Liver (tissue), 3 donors: ENCODE measurements around the gene COL20A1.

Experiments used
- CTCF ChIP-seq: fragments of 150-350 bp; IDR thresholded peaks from 2 replicates; pipeline ENCODE4 v1.5.1; 2017; ENCODE audit warnings: improper control_type of control experiment, low read depth, low read length; ENCODE audit not compliant: missing input control
- FOXA1 ChIP-seq: IDR thresholded peaks from 2 replicates; pipeline ENCODE4 v1.6.1; 2016; ENCODE audit warnings: antibody characterized with exemption
- GABPA ChIP-seq, 2 donors: IDR thresholded peaks in 1 of 2; conservative IDR thresholded peaks in 1 of 2; 2 replicates each; pipeline ENCODE4 v1.6.1; 2016; ENCODE audit warnings: antibody characterized with exemption in 2 of 2, mild to moderate bottlenecking in 1 of 2, moderate library complexity in 1 of 2
- JUND ChIP-seq, 2 donors: IDR thresholded peaks; 2 replicates each; pipeline ENCODE4 v1.6.1; 2016; ENCODE audit warnings: antibody characterized with exemption in 2 of 2
- NR2F2 ChIP-seq: IDR thresholded peaks from 2 replicates; pipeline ENCODE4 v1.6.1; 2016; ENCODE audit warnings: antibody characterized with exemption
- RAD21 ChIP-seq, 2 donors: IDR thresholded peaks; 2 replicates each; pipeline ENCODE4 v1.6.1; 2016; ENCODE audit warnings: antibody characterized with exemption in 2 of 2, mild to moderate bottlenecking in 2 of 2
- SP1 ChIP-seq: IDR thresholded peaks from 2 replicates; pipeline ENCODE4 v1.6.1; 2018; ENCODE audit warnings: antibody characterized with exemption, mild to moderate bottlenecking
- TAF1 ChIP-seq: conservative IDR thresholded peaks from 2 replicates; pipeline ENCODE4 v1.6.1; 2016; ENCODE audit warnings: antibody characterized with exemption, mild to moderate bottlenecking
- ZBTB33 ChIP-seq: IDR thresholded peaks from 2 replicates; pipeline ENCODE4 v1.6.1; 2016; ENCODE audit warnings: antibody characterized with exemption
- TF ChIP-seq, protein P1 (sequence below): IDR thresholded peaks from 2 replicates; pipeline ENCODE4 v1.6.1; 2016; ENCODE audit warnings: antibody characterized with exemption, mild to moderate bottlenecking
- TF ChIP-seq, protein P2 (sequence below): IDR thresholded peaks from 2 replicates; pipeline ENCODE4 v1.6.1; 2016; ENCODE audit warnings: antibody characterized with exemption
- TF ChIP-seq, protein P3 (sequence below): IDR thresholded peaks from 2 replicates; pipeline ENCODE4 v1.6.1; 2016; ENCODE audit warnings: antibody characterized with exemption
- donor health status: healthy.
- donor health status: healthy.

DNA sequence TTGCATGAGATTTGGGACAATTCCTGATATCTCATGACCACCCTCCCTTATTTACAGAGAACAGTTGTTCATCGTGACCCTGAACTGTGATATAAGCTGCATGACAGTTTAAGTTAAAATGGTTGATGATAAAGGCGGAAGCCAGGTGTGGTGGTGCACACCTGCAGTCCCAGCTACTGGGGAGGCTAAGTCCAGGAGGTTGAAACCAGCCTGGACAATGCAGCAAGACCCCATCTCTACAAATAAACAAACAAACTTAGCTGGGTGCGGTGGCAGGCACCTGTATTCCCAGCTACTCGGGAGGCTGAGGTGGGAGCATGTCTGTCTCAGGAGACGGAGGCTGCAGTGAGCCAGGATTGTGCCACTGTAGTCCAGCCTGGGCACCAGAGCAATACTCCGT is 24.1 kb downstream of the COL20A1 start:
- TF ChIP-seq CTCF (no peak), FOXA1 (no peak), JUND (IDR thresholded peaks at IDR 0.05) (no peak), RAD21 (IDR thresholded peaks at IDR 0.05) (no peak), NR2F2 (no peak), TAF1 (no peak), GABPA (IDR thresholded peaks at IDR 0.05 in 1 of 2, conservative IDR thresholded peaks at IDR 0.05 in 1 of 2) (no peak), SP1 (no peak), ZBTB33 (no peak)
- TF ChIP-seq, protein P1, sequence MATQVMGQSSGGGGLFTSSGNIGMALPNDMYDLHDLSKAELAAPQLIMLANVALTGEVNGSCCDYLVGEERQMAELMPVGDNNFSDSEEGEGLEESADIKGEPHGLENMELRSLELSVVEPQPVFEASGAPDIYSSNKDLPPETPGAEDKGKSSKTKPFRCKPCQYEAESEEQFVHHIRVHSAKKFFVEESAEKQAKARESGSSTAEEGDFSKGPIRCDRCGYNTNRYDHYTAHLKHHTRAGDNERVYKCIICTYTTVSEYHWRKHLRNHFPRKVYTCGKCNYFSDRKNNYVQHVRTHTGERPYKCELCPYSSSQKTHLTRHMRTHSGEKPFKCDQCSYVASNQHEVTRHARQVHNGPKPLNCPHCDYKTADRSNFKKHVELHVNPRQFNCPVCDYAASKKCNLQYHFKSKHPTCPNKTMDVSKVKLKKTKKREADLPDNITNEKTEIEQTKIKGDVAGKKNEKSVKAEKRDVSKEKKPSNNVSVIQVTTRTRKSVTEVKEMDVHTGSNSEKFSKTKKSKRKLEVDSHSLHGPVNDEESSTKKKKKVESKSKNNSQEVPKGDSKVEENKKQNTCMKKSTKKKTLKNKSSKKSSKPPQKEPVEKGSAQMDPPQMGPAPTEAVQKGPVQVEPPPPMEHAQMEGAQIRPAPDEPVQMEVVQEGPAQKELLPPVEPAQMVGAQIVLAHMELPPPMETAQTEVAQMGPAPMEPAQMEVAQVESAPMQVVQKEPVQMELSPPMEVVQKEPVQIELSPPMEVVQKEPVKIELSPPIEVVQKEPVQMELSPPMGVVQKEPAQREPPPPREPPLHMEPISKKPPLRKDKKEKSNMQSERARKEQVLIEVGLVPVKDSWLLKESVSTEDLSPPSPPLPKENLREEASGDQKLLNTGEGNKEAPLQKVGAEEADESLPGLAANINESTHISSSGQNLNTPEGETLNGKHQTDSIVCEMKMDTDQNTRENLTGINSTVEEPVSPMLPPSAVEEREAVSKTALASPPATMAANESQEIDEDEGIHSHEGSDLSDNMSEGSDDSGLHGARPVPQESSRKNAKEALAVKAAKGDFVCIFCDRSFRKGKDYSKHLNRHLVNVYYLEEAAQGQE, result no peak
- TF ChIP-seq, protein P2, sequence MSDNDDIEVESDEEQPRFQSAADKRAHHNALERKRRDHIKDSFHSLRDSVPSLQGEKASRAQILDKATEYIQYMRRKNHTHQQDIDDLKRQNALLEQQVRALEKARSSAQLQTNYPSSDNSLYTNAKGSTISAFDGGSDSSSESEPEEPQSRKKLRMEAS, result no peak
- TF ChIP-seq, protein P3, sequence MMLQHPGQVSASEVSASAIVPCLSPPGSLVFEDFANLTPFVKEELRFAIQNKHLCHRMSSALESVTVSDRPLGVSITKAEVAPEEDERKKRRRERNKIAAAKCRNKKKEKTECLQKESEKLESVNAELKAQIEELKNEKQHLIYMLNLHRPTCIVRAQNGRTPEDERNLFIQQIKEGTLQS, result no peak
